Stimulated activated CD8-positive, alpha-beta memory T cell treated with anti-CD3 and anti-CD28 coated beads, Interleukin-15, amount 100 ng/mL, for 4 hours (primary cell): ENCODE data around the gene HK1.
"Not testable (repeated sequence)": the region's sequence is repeated elsewhere in the genome, so short reads cannot be mapped to it uniquely, and the experiment has no call there.

ENCODE experiments used
- DNase-seq, 2 donors: peaks; one replicate each; pipeline ENCODE4 v3.0.0-alpha.2; 2020; ENCODE audit warnings: low read depth in 2 of 2

Gene HK1

GRCh38 chr10:69254877-69255276 is 23.4 kb upstream of the HK1 start:
- no peak for DNase-seq

DNA sequence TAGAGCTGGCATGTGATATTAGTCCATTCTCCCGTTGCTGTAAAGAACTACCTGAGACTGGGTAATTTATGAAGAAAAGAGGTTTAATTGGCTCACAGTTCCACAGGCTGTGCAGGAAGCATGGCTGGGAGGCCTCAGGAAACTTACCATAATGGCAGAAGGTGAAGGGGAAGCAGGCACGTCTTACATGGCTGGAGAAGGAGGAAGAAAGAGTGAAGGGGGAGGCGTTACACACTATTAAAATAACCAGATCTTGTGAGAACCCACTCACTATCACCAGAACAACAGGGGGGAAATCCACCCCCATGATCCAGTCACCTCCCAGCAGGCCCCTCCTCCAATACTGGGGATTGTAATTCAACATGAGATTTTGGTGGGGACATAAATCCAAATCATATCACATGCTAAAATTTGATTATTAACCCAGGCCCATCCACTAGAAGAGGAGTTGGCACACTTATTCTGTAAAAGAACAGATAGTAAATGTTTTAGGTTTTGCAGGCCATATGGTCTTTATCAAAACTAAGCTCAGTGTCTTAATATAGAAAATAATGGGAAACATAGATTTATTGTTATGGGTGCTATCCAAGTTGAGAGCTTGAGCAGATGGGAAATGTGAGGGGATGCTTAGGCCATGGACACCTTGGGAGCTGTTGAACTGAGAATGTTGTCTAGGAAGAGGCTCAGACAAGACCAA is 18.6 kb upstream of the HK1 start:
- no peak for DNase-seq

DNA sequence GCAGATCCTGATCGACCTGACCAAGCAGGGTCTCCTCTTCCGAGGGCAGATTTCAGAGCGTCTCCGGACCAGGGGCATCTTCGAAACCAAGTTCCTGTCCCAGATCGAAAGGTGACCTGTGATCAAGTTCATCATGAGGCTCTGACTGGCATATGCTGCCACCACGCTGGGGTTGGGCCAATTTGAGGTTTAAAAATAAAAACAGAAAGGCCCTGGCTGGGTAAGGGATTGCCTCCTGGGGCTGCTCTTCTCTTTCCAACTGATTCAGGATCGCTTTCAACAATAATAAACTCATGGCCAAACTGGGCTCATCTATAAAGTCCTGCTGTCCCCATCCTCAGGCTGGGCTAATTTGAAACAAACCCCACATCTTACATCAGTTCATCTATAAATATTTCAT is 17.1 kb upstream of the HK1 start:
- no peak for DNase-seq

GRCh38 chr10:69262292-69262751 is 16.0 kb upstream of the HK1 start:
- DNase-seq, result no peak

GRCh38 chr10:69265521-69265920 is 12.8 kb upstream of the HK1 start:
- no peak for DNase-seq

DNA sequence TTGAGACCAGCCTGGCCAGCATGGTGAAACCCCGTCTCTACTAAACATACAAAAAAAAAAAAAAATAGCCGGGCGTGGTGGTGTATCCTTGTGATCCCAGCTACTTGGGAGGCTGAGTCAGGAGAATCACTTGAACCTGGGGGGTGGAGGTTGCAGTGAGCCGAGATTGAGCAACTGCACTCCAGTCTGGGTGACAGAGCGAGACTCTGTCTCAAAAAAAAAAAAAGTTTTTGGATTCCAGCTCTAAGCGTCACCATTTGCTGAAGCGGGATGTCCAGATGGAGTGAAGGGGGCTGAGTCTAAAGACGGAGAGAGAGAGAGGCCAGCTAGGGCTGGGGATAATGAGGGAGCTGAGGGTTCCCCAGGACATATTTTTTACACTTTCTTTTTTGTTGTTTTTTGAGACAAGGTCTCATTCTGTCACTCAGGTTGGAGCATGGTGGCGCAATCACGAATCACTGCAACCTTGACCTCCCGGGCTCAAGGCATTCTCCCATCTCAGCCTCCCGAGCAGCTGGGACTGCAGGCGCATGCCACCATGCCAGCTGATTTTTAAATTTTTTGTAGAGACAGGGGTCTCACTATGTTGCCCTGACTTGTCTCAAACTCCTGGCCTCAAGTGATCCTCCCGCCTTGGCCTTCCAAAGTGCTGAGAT is 9.4 kb upstream of the HK1 start:
- DNase-seq, result no peak

- no peak for DNase-seq
These were observed 8.5 kb upstream of the HK1 start for GRCh38 chr10:69269761-69270160.

DNA sequence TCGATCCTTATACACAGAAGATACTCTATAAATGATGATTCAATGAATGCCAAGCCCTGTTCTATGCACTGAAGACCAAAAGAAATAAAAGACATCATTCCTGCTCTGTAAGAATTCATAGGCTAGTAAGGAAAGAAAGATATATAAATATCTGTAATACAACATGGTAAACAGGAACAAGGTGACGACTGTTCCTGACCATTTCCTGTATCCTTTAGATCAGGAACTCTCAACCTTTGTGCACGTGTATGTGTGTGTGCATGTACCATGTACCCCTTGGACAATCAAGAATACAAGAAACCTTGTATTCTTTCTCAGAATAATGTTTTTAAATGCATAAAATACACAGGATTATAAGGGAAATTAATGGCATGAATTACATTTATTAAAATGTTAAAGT is 7.3 kb upstream of the HK1 start:
- DNase-seq, result no peak

DNA sequence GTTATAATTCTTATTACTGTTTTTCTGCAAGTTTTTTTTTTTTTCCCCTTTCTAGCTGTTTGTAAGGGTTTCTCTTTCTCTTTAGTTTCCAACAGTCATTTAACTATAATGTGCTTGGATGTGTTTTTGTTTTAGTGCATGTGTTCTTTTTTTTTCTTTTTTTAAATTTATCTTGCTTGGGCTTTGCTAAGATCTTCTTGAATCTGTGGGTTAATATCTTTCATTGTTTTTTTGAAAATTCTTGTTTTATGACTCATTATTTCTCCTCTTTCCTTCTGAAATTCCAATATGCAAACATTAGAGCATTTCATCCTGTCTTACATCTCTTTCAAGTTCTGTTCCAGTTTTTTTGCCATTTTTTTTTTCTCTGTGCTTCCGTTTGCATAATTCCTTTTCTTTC is 5.7 kb upstream of the HK1 start:
- DNase-seq, result no peak

DNA sequence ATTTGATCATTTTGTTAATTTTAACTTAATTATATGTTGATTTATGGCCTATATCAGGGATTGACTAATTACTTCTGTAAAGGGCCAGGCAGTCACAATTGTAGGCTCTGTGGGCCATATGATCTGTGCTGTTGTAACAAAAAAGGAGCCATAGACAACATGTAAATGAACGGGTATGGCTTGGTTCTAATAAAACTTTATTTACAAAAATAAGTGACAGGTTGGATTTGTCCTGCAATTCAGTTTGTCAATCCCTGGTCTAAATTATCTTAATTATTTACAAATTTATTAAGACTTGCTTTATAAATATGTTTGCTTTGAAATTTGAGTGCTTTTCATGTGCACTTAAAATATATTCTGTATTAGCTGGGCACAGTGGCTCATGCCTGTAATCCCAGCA is 2.9 kb upstream of the HK1 start:
- DNase-seq, result no peak

GRCh38 chr10:69276503-69276902 is 1.8 kb upstream of the HK1 start:
- DNase-seq, result no peak

- DNase-seq, result no peak
These were observed 814 bp downstream of the HK1 start for GRCh38 chr10:69279110-69279509.

- DNase-seq, result no peak
These were observed 3.5 kb downstream of the HK1 start for GRCh38 chr10:69281507-69282413.

GRCh38 chr10:69284402-69284801 is 6.1 kb downstream of the HK1 start:
- DNase-seq, result not testable (repeated sequence)

DNA sequence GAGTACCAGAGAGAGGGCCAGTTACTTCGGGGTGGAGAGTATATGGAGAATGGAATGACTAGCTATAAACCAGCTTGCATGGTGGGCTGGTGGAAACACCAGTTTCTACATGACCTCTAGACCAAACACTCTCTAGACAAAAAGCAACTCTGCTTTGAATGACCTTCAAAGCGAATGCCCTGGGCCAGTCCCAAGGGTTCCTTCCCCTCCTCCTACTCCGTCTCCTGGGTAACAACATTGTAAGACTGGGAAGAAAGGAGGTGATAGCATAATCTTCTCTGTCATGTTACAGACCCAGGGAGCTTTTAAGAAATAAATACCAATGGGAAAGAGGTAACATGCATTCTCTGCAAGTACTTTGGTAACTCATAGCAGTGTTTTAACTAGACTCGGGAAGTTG is 7.4 kb downstream of the HK1 start:
- no peak for DNase-seq

- no peak for DNase-seq
These were observed 8.9 kb downstream of the HK1 start for GRCh38 chr10:69287181-69287580.

- DNase-seq, result no peak
These were observed 12.7 kb downstream of the HK1 start for GRCh38 chr10:69290993-69291392.

DNA sequence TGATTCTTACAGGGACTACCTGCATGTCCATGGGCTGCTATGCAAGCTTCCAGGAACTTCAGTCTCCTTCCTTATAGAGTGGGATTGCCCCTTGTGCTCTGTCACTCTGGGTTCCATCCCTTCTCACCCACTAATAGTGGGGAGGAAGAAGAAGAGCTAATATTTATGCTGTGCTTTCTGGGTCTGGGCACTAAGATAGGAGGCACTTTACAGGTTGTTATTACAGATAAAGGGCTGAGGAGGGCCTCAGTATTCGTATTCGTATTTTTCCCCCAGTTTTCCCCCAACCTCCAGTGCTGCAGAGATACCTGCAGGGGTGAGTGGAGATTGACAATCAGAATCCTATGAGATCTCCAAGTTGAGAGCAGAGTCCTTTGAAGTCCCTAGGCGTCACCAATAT is 14.2 kb downstream of the HK1 start:
- no peak for DNase-seq

- no peak for DNase-seq
These were observed 16.8 kb downstream of the HK1 start for GRCh38 chr10:69295027-69295636.

DNA sequence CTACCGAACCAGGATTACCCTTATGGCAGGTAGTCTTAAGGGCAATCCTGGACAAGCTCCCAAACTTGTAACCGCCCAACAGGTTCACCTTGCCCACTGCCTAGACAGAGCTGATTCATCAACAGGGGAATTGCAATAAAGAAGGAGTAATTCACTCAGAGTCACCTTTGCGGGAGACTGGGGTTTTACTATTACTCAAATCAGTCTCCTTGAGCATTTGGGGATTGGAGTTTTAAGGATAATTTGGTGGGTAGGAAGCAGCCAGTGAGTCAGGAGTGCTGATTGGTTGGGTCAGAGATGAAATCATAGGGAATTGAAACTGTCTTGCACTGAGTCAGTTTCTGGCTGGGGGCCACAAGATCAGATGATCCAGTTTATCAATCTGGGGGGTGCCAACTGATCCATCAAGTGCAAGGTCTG is 25.3 kb downstream of the HK1 start:
- DNase-seq, result no peak

- DNase-seq, result no peak
These were observed 28.1 kb downstream of the HK1 start for GRCh38 chr10:69306421-69306820.

- DNase-seq, result no peak
These were observed 29.1 kb downstream of the HK1 start for GRCh38 chr10:69307434-69307833.
